NCI-H1105 treated with DMSO at 0.1 percent for 48 hours (cell line): Measurements from ENCODE around the gene PPM1M.
A peak's percentile ranks its signal among the peaks of the same experiment; 100 is the strongest.

ENCODE experiments used
- DNase-seq: peaks from one replicate; lab custom pipeline; 2025; lab: John Stamatoyannopoulos, UW

Gene PPM1M, protein sequence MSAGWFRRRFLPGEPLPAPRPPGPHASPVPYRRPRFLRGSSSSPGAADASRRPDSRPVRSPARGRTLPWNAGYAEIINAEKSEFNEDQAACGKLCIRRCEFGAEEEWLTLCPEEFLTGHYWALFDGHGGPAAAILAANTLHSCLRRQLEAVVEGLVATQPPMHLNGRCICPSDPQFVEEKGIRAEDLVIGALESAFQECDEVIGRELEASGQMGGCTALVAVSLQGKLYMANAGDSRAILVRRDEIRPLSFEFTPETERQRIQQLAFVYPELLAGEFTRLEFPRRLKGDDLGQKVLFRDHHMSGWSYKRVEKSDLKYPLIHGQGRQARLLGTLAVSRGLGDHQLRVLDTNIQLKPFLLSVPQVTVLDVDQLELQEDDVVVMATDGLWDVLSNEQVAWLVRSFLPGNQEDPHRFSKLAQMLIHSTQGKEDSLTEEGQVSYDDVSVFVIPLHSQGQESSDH

DNA sequence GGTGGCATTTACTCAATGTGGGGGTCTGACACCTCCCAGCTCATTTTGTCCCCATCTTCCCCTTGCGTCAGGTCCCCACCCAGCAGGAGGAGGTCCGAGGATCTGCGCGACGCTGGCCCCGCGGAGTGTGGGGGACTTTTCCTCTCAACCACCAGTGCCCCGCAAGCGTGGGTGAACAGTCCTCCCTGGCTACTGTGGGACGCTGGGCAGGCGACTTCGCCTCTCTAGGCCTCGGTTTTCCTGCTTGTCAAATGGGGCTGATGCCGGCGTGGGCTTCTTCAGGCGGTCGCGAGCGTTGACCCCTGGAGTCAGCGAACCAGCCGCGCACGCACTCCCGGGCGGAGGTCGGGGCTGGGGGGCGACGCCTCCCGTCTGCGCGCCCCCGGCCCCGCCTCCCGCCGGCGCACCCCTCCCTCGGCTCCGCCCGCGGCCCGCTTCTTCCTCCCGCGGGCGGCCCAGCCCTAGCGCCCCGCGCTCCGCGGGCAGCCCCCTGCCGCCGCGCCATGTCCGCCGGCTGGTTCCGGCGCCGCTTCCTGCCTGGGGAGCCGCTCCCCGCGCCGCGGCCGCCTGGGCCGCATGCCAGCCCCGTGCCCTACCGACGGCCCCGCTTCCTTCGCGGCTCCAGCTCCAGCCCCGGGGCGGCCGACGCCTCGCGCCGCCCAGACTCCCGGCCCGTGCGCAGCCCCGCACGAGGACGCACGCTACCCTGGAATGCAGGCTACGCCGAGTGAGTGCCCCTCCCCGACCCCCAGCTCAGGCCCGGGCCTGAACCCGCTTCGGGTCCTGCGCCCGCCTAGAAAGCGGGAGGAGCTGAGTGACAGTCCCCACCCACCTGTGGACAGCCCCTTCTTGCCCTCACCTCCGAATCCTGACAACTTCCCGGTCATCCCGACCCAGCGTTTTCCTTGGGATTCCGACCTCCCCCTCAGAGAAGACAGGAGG, at the start of gene PPM1M:
PPM1M (plus strand) TSS at position 438 of the 942 bp plus-strand sequence; CDS start at position 504, 66 bp downstream.
- peak; percentile 19 for DNase-seq

DNA sequence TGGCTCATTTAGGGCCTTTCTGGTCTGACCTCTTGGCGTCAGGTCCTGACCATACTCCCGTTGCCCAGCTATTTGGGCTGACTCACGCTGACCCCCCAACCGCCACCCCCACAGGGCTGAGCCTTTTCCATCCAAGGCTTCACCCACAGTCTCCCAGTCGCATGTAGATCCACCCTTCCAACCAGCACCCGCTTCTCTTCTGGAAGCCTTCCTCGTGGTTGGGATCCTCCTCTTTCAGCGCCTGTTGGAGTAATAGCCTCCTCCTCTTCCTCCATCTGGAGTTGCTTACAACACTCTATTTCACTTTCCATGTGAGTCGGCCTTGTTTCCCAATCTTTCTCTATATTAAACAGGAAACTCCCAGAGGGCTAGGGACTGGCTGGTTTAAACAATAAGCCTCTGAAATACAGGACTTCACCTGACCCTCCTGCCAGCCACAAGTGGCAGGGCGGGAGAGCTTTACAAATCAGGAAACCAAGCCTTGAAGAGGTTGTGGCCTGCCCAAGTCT, 49.7 kb upstream of the PPM1M start:
- no peak for DNase-seq

DNA sequence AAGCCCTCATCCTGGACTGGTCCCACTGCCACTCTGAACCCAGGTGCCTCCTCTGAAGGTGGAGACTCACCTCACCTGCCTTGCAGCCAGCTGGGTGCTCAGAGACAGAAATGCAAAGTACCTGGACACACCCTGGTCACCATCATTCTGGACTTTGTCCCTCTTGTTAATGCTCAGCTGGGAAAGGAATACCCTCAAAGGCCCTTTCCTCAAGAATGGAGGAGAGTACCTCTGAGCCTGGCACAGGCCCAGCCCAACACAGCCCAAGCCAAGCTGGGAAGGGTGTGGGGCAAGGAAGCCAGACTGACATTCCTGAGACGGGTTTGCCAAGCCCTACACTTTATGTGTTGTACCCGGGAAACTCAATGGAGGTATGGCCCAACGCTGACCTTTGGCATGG, 48.6 kb upstream of the PPM1M start:
- no peak for DNase-seq

DNA sequence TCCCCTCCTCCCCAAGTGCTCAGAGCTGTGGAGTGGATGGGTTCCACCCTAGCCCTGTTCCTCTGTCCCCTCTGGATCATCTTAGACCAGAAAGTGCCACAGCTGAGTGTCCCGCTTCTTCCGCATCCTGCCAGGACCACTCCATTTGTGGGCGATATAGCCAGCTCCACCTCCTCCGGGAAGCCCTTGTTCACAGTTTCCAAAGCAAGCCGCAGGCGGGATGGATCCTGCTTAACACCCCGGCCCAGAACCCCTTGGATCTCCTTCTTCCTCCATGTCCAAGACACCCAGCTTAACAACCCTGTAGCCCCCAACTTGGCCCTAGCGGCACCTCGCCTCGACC, 48.1 kb upstream of the PPM1M start:
- no peak for DNase-seq

DNA sequence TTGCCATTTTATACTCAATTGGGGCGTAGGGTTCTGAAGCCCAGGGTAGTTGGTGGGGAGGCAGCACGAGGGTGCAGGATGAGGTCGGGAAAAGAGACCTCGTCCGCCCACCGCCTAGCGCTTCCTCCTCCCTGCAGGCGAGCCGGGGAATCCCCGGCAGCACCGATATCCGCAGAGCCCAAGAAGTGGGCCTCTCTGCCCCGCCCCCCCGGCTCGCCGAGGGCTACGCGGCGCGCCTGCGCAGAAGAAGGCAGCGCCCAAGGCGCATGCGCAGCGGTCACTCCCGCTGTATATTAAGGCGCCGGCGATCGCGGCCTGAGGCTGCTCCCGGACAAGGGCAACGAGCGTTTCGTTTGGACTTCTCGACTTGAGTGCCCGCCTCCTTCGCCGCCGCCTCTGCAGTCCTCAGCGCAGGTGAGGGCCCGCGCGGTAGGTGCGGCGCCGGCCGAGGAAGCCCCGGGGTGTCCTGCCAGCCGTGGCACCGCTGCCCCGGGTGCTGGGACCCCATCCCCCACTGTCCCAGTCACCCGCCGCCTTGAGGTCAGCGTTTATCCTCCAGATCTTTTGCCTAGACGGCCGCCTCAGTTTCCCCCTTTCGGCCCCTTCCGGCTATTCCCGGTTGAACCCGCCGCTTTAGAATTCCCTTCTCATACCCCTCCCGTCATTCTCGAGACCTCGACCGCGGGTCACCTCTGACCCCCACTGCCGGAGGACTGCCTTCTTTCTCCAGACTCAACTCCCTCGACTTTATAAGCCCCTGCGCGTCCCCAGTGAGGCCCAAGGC, 47.5 kb upstream of the PPM1M start, which contains the start of gene ALAS1:
ALAS1 (plus strand) TSS at position 319 of the 784 bp plus-strand sequence. CDS start 1,082 bp downstream, outside the sequence.
- DNase-seq = peak; percentile 66

DNA sequence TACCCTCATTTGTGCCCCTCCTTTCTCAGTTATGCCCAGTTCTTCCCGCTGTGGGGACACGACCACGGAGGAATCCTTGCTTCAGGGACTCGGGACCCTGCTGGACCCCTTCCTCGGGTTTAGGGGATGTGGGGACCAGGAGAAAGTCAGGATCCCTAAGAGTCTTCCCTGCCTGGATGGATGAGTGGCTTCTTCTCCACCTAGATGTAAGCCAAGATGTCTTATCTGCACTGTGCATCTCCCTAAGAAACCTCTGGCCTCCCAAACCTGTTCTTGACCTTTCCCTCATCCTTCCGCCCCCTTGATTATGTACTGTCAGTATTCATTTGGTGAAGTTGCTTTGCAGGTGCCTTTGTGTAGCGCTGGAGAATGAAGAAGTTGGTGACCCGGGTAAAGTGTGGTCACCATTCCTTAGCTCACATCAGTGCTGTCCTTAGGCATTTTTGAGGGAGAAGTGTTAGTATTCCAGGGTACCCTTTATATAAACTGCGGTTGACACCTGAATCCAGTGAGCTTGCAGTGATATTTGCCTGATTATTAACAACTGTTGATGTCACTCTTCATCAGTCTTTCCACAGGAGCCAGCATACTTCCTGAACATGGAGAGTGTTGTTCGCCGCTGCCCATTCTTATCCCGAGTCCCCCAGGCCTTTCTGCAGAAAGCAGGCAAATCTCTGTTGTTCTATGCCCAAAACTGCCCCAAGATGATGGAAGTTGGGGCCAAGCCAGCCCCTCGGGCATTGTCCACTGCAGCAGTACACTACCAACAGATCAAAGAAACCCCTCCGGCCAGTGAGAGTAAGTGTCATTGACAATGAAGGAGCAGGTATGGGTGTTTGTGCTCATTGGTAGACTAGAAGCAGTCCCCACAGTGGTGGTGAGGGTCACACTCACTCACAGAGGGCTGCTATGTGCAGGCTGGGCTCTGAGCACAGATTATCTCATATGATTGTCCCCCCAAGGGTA, 46.6 kb upstream of the PPM1M start:
- DNase-seq = no peak

DNA sequence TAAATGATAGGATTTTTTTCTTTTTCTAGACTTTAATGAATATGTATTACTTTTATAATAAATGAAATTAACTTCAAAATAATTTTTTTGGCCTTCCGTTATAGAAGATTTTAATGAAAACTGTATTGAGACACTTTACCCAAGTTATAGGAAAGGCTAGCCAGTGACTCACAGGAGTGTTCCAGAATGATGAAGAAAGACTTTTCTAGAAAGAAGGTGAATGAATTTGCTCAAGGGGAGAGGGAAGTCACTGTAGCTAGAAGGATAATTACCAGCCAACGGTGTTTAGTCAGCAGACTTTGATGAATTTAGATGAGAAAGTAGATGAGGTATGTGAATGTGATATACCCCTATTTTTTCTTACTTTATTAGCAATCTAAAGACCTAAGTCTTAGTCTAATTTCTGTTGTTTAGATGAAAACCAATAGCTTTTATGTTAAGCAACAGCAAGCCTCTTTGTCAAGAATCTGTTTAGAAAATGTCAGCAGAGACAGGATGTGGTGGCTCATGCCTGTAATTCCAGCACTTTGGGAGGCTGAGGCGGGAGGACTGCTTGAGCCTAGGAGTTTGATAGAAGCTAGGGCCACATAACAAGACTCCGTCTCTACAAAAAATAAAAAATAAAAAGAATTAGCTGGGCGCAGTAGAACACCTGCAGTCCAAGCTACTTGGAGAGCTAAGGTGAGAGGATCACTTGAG, 44.4 kb upstream of the PPM1M start:
- no peak for DNase-seq

DNA sequence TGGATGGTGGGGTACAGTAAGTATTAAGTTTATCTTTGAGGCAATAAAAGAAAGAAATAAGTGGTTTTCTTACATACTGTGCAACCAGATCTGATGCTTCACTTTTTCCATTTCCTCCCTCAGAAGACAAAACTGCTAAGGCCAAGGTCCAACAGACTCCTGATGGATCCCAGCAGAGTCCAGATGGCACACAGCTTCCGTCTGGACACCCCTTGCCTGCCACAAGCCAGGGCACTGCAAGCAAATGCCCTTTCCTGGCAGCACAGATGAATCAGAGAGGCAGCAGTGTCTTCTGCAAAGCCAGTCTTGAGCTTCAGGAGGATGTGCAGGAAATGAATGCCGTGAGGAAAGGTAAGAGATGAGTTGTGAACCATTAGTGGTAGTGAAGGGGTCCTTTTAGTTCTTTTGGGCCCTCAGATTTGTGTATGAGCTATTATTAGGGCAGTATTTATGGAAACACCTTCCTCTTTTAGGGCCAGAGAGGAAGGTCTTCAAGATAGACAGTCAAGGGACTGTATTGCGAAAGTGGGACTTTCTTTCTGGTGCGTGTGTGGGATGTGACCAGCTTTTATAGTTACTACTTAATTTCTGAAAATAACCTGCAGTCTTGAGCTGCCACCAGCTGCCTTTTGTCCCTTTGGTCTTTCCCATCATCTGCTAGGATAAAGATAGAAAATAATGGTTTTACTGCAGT, 43.0 kb upstream of the PPM1M start:
- no peak for DNase-seq

DNA sequence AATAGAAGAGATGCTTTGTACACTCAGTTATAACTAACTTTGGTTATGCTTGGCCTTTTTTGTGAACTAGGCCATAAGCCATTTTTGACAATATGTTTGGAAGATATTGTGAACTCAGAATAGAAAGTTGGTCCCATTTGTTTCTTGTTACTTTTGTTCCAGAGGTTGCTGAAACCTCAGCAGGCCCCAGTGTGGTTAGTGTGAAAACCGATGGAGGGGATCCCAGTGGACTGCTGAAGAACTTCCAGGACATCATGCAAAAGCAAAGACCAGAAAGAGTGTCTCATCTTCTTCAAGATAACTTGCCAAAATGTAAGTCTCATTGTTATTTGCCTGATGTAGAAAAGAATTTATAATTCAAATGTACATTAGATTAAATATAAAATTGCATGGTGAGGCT, 41.9 kb upstream of the PPM1M start:
- DNase-seq = no peak

DNA sequence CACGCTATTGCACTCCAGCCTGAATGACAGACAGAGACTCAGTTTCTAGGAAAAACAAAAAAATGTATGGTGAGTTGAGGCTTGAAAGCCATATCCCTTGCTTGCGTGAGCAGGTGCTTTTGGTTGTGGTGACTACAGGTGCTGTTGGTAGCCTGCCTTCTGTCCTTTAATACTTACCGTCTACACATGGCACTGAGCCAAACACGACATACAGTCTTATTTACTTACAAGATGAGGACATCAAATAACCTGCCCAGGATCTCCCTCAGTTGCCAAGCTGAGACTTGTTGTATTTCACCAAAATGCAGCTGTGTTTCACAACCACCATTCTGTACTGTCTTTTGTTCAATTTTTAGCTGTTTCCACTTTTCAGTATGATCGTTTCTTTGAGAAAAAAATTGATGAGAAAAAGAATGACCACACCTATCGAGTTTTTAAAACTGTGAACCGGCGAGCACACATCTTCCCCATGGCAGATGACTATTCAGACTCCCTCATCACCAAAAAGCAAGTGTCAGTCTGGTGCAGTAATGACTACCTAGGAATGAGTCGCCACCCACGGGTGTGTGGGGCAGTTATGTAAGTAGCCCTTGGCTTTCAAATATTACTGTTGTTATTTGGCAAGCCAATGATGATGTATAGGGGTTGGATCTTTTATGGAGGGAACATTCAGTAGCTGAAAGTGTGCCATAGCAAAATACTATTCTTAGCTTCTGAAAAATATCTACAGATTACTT, 41.1 kb upstream of the PPM1M start:
- peak; percentile 89 for DNase-seq

DNA sequence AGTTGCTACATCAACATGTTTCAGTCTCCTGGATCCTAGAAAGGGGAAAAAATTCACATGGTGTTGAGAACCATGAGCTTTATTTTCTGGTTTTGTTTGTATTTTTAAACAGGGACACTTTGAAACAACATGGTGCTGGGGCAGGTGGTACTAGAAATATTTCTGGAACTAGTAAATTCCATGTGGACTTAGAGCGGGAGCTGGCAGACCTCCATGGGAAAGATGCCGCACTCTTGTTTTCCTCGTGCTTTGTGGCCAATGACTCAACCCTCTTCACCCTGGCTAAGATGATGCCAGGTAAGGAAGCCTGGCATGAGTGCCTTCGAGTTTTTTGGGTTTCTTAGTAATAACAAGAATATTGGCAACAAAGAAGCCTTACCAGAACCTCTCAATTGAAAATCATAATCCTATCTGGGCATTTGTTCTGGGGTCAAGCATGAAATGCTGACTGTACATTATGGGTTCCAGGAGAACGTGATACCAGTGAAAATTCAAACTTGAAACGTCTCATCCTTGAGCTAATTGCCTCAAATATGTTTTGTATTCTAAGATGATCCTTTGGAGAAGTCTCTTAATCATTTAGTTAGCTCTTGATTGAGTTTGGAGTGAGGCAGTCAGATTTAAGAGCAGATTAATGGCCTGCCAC, 39.7 kb upstream of the PPM1M start:
- no peak for DNase-seq

DNA sequence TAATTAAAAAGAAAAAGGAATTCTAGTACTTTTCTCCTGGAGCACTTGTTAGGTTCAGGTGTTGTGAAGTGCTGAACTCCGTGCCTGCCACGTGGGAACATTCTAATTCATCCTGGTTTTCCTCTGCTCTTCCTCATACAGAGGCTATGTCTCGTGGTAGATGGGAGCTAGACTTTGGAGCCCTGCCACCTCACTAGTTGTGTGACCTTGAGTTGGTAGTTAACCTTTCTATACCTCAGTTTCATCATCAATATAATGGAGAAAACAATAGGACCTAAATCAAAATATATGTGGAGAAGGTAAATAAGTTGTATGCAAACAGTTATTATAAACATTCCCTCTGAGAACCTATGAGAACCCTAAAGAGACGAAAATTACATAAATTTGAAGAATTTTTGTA, 37.0 kb upstream of the PPM1M start:
- DNase-seq = no peak

DNA sequence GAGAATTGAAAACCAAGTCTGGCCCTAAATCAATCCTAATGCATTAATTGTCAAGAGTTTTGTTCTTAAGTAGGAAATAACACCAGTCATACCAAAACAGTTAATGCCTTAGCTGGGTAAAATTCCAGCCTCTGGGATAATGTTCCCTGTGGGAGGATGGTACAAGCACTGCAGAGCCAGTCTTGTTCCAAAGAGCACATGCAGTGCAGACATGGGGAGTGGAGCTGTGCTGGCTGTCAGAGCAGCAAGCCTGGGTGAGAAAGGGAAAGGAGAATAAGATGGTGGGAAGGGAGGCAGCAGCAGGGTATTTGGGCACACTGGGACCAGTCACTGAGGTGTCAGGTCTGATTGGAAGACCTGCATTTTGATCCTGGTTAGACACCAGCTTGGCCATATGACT, 35.5 kb upstream of the PPM1M start:
- no peak for DNase-seq

DNA sequence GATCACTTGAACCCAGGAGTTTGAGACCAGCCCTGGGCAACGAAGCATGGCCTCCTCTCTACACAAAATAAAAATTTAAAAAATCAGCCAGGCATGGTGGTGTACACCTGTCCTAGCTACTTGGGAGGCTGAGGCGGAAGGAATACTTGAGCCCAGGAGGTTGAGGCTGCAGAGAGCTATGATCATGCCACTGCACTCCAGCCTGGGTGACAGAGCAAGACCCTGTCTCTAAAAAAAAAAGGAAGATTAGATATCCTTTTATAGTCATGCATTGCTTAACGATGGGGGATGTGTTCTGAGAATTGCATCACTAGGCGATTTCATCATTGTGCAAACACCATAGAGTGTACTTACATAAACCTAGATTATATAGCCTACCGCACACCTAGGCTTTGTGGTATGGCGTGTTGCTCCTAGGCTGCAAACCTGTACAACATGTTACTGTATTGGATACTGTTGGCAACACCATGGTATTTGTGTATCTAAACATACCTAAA, 35.0 kb upstream of the PPM1M start:
- no peak for DNase-seq

DNA sequence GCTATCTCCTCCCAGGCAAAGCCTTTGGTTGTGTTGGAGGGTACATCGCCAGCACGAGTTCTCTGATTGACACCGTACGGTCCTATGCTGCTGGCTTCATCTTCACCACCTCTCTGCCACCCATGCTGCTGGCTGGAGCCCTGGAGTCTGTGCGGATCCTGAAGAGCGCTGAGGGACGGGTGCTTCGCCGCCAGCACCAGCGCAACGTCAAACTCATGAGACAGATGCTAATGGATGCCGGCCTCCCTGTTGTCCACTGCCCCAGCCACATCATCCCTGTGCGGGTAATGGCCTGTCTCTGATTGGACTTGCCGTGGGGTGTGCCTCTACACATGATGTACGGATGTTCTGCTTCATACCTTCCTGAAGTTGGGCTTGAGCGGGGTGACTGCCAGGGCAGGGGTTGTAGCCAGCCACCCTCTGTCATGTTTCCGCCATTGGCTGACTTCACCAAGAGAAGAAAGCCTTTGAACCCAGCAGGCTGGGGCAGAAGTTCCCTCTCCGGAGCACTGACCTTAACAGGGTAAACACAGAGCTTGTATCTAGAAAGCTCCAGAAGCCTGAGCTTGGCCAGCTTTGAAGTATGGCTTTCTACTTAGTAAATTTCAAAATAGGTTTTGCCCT, 34.2 kb upstream of the PPM1M start:
- DNase-seq = no peak

DNA sequence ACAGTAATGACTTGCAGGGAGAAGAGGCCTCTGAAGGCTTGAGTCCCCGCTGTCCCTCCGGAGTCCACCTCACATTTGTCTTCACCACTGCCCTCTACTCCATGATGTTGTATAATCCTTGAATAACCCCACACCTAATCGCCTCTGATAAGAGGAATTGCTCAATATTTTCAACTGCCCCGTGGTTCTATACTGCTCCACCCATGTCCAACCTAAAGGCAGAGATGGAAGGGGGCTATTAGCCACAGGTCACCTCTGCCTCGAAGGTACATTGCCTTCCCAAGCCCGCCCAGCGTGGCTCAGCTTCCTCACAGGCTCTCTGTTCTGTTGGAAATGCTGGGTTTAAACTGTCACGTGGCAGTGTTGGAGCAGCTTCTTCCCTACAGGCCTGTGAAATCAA, 32.6 kb upstream of the PPM1M start:
- no peak for DNase-seq

DNA sequence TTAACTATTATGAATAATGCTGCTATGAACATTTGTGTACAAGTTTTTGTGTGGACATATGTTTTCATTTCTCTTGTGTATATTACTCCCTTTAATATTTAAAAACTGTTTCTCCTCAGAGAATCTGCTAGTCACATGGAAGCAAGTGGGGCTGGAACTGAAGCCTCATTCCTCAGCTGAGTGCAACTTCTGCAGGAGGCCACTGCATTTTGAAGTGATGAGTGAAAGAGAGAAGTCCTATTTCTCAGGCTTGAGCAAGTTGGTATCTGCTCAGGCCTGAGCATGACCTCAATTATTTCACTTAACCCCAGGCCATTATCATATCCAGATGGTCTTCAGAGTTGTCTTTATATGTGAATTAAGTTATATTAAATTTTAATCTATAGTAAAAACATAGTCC, 31.7 kb upstream of the PPM1M start:
- no peak for DNase-seq

DNA sequence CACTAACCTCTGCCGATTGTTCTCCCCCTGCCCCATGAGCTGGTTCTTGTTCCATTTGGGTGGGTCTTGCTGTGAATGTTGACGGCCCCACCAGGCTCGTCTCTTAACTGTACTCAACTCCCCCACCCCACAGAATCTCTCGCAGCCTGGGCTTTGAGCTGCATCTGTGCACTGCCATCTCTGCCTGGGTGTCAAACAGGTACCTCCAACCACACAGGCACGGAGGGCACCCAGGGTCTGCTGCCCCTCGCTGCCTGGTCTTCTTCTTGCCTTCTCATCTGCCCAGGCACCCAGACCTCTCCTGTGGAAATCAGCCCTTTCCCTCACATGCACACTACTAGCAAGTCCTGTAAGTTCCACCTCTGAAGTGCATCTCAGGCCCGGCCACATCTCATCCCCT, 30.2 kb upstream of the PPM1M start:
- DNase-seq = no peak
